OCI-LY7 (cell line): ENCODE results near the gene GALNT14. TPM values are rescaled to one million over a fixed set of nuclear protein-coding genes. Genes with fewer than 3 reads are reported as not detected.

Experiments used
- BruUV-seq: library from RNA; stranded (reverse); fragments of 400-500 nt; replicated peaks from 2 replicates; lab custom pipeline; 2021; lab: Mats Ljungman, UMichigan
- CTCF ChIA-PET: fragments of 300-600 bp; sonication (Branson Sonifier 250); formaldehyde crosslinking; loops from one replicate; lab custom pipeline; 2022; ENCODE audit warnings: antibody characterized with exemption; ENCODE audit not compliant: unreplicated experiment; lab: Charles Lee
- POLR2A ChIA-PET: fragments of 300-600 bp; sonication (Branson Sonifier 250); formaldehyde crosslinking; loops from one replicate; lab custom pipeline; 2022; ENCODE audit warnings: antibody characterized with exemption; lab: Charles Lee
- DNase-seq: peaks from one replicate; pipeline ENCODE4 v3.0.0-alpha.2; 2015; ENCODE audit warnings: low spot score
- H2AFZ ChIP-seq: fragments of 200-600 bp; sonication (generic), shearing (Covaris generic); 2 replicates; pipeline ENCODE4 v1.6.1; 2014; ENCODE audit warnings: mild to moderate bottlenecking, antibody characterized with exemption, low read length, moderate library complexity
- H3K27ac ChIP-seq: fragments of 200-600 bp; sonication (generic); 2 replicates; pipeline ENCODE4 v1.5.1; 2014; ENCODE audit warnings: mixed run types, low read depth, mild to moderate bottlenecking, moderate library complexity, low read length, inconsistent platforms; ENCODE audit not compliant: poor library complexity, severe bottlenecking
- H3K36me3 ChIP-seq: fragments of 200-600 bp; sonication (generic); 2 replicates; pipeline ENCODE4 v1.6.1; 2014; ENCODE audit warnings: mild to moderate bottlenecking, antibody characterized with exemption, low read length, moderate library complexity, mixed read lengths; ENCODE audit not compliant: insufficient read depth
- H3K4me1 ChIP-seq: fragments of 200-600 bp; sonication (generic); 2 replicates; pipeline ENCODE4 v1.5.1; 2014; ENCODE audit warnings: mild to moderate bottlenecking, low read length; ENCODE audit not compliant: insufficient read depth, poor library complexity, severe bottlenecking
- H3K4me2 ChIP-seq: fragments of 200-600 bp; sonication (generic); 2 replicates; pipeline ENCODE4 v1.6.1; 2014; ENCODE audit warnings: mild to moderate bottlenecking, low read length
- H3K4me3 ChIP-seq: fragments of 200-600 bp; sonication (generic); 2 replicates; pipeline ENCODE4 v1.5.1; 2014; ENCODE audit warnings: mild to moderate bottlenecking, low read depth, low read length; ENCODE audit not compliant: poor library complexity, severe bottlenecking
- H3K79me2 ChIP-seq: fragments of 200-600 bp; sonication (generic); 2 replicates; pipeline ENCODE4 v1.6.1; 2016; ENCODE audit warnings: low read depth, mild to moderate bottlenecking, low read length, moderate library complexity, mixed read lengths; ENCODE audit not compliant: insufficient read depth
- H3K9me2 ChIP-seq: fragments of 200-600 bp; sonication (generic); 2 replicates; pipeline ENCODE4 v1.6.1; 2016; ENCODE audit warnings: mild to moderate bottlenecking, low read length, mixed read lengths; ENCODE audit not compliant: insufficient read depth
- H3K9me3 ChIP-seq: fragments of 200-600 bp; sonication (generic); 2 replicates; pipeline ENCODE4 v1.6.1; 2014; ENCODE audit warnings: mild to moderate bottlenecking, mixed run types, low read length, mixed read lengths
- H4K20me1 ChIP-seq: fragments of 200-600 bp; sonication (generic); 2 replicates; pipeline ENCODE4 v1.6.1; 2014; ENCODE audit warnings: mild to moderate bottlenecking, antibody characterized with exemption, low read length, moderate library complexity, mixed read lengths; ENCODE audit not compliant: insufficient read depth
- EZH2phosphoT487 ChIP-seq: fragments of 200-600 bp; sonication (generic); IDR thresholded peaks from 2 replicates; pipeline ENCODE4 v1.6.1; 2018; ENCODE audit warnings: low read depth, borderline replicate concordance, mild to moderate bottlenecking, mixed run types, antibody characterized with exemption, low read length, moderate library complexity, mixed read lengths
- intact Hi-C: fragments of 100-400 bp; cut with micrococcal nuclease; formaldehyde crosslinking; loops from one replicate; pipeline ENCODE4 v1.10.0; 2022; ENCODE audit not compliant: unreplicated experiment
- total RNA-seq, 2 experiments: library from RNA; depleted of rRNA in 1 of 2; stranded (reverse); fragments of >200 nt in 1 of 2; shearing (Covaris generic) in 1 of 2; gene quantifications; 2 replicates each; pipeline ENCODE4 v1.2.3, GENCODE V29; 2014 to 2022
- TF ChIP-seq, protein P1 (sequence below): fragments of 200-600 bp; sonication (generic); conservative IDR thresholded peaks from 2 replicates; pipeline ENCODE4 v1.5.1; 2014; ENCODE audit warnings: mild to moderate bottlenecking, antibody characterized with exemption, low read length, moderate library complexity, mixed read lengths

GALNT14 gene
- total RNA-seq, 2 experiments from 2014 or later = 14.8 to 25.6 TPM

DNA sequence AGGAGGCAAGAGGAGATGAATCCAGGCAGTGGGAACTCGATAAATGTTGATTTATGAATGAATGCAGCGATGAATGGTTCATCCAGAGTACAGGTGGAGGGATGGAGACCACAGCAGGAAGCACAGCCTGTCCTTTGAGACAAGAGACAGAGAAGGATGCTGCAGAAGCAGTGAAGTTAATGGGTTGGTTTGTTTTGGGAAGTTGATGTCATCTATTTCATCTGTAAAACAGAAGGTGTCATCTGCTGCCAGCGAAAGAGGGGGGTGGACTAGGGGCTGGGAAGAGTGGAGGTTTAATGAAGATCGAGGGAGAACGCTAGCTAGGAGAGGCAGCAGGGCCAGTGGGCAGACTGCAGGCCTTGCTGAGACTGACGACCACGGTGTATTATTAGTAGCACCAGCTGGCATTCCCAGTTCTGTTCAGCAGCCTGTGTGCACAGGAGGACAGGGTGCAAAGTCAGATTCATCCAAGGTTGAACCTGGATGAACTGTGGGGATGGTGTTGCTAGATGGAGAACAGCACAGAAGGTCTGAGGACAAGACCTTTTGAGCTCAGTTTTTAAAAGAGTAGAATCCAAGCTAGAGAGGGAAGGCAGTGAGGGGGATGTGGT lies 210.7 kb downstream of the GALNT14 start:
- H3K36me3 ChIP-seq = peaks cover 23% of the 10 kb centered on the region; the same call in 1 of the 2 replicates
- no peak for DNase-seq
- no peaks in the 10 kb centered on the region for H3K4me1 ChIP-seq
- H3K9me3 ChIP-seq = no peaks in the 10 kb centered on the region
- no peaks in the 10 kb centered on the region for H3K9me2 ChIP-seq
- TF ChIP-seq, protein P1, sequence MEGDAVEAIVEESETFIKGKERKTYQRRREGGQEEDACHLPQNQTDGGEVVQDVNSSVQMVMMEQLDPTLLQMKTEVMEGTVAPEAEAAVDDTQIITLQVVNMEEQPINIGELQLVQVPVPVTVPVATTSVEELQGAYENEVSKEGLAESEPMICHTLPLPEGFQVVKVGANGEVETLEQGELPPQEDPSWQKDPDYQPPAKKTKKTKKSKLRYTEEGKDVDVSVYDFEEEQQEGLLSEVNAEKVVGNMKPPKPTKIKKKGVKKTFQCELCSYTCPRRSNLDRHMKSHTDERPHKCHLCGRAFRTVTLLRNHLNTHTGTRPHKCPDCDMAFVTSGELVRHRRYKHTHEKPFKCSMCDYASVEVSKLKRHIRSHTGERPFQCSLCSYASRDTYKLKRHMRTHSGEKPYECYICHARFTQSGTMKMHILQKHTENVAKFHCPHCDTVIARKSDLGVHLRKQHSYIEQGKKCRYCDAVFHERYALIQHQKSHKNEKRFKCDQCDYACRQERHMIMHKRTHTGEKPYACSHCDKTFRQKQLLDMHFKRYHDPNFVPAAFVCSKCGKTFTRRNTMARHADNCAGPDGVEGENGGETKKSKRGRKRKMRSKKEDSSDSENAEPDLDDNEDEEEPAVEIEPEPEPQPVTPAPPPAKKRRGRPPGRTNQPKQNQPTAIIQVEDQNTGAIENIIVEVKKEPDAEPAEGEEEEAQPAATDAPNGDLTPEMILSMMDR = no peak
- no peak for TF ChIP-seq EZH2phosphoT487
- ChIA-PET CTCF (no interaction called here), POLR2A (interaction anchor here (0.5 kb wide), 1 partner anchor 196 kb away, joined by 6 read pairs; no protein-coding TSS in a partner anchor)
- BruUV-seq = no TSS peak
- intact Hi-C loops = no loop called here
- no peak overlapping the region for H3K4me2 ChIP-seq
- no peaks in the 10 kb centered on the region for H4K20me1 ChIP-seq
- no peak overlapping the region for H2AFZ ChIP-seq
- no peak overlapping the region for H3K4me3 ChIP-seq
- H3K79me2 ChIP-seq = no peaks in the 10 kb centered on the region
- H3K27ac ChIP-seq = no peak overlapping the region

DNA sequence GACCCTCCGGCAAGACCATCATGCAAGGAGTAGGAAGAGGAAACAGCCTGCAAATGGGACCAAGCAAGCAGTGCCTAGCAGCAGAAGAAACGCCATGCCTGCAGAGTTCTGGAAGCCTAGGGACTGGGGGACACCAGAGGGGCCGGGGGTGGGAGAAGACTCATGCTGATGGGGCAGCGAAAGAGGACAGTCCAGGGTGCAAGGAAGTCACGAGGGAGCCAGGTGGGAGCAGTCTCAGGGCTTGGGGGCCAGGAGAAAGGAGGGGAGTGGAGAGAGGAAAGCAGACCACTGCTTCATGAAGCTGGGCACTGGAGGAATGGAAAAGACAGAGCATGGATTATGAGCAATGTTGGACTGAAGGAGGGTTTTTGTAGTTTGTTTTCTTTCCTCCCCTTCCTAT lies 211.6 kb downstream of the GALNT14 start:
- no peak overlapping the region for H2AFZ ChIP-seq
- H3K4me2 ChIP-seq = no peak overlapping the region
- no peaks in the 10 kb centered on the region for H3K9me2 ChIP-seq
- peaks cover 23% of the 10 kb centered on the region; the same call in 1 of the 2 replicates for H3K36me3 ChIP-seq
- H3K4me3 ChIP-seq = no peak overlapping the region
- BruUV-seq = no TSS peak
- DNase-seq = no peak
- intact Hi-C loops = no loop called here
- H3K27ac ChIP-seq = no peak overlapping the region
- H4K20me1 ChIP-seq = no peaks in the 10 kb centered on the region
- CTCF ChIA-PET = no interaction called here
- TF ChIP-seq, protein P1 = no peak
- no peaks in the 10 kb centered on the region for H3K79me2 ChIP-seq
- no peaks in the 10 kb centered on the region for H3K9me3 ChIP-seq
- POLR2A ChIA-PET = no interaction called here
- no peaks in the 10 kb centered on the region for H3K4me1 ChIP-seq

DNA sequence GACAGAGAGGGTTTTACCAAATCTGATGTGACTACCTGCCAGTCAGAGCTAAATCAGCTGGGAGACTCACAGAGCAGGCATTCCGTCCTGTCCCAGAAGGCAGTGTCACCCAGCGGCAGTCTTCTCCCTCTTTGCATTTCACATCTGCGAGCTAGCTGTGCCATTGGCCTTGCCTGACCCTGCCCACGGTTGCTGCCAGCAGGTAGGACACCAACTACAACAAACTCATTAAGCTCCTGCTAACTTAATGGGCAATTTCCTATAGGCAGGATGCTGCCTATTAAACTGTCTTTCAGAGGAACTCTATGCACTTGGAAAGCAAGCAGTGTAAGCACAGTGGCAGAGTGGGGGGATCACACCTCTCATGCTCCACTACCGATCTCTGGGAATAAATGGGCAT lies 214.6 kb downstream of the GALNT14 start:
- Histone ChIP-seq H4K20me1 (no peaks in the 10 kb centered on the region), H3K36me3 (peaks cover 19% of the 10 kb centered on the region; the same call in 1 of the 2 replicates), H3K9me2 (no peaks in the 10 kb centered on the region), H3K79me2 (no peaks in the 10 kb centered on the region), H3K4me3 (no peak overlapping the region), H3K4me1 (no peaks in the 10 kb centered on the region), H3K4me2 (no peak overlapping the region), H3K27ac (no peak overlapping the region), H3K9me3 (no peaks in the 10 kb centered on the region), H2AFZ (no peak overlapping the region)
- no TSS peak for BruUV-seq
- no peak for DNase-seq
- ChIA-PET CTCF (no interaction called here), POLR2A (interaction anchor here (0.7 kb wide), 1 partner anchor 34 kb away, joined by 5 read pairs; no protein-coding TSS in a partner anchor)
- intact Hi-C loops = no loop called here
- TF ChIP-seq, protein P1 = no peak
- no peak for TF ChIP-seq EZH2phosphoT487
